K562 (cell line): ENCODE results near the gene MUSTN1. TPM values are rescaled to one million over a fixed set of nuclear protein-coding genes. Genes with fewer than 3 reads are reported as not detected.

Experiments used
- ATF2 ChIP-seq: sonication (generic); formaldehyde crosslinking; IDR thresholded peaks from 2 replicates; pipeline ENCODE4 v1.8.1; 2022; ENCODE audit warnings: missing genetic modification reagents
- HBP1 ChIP-seq: fragments of 450-650 bp; formaldehyde crosslinking; IDR thresholded peaks from 2 replicates; pipeline ENCODE4 v1.4.0; 2022; ENCODE audit warnings: missing genetic modification characterization
- PHF20 ChIP-seq: fragments of 450-650 bp; IDR thresholded peaks from 2 replicates; pipeline ENCODE4 v1.6.1; 2018; ENCODE audit not compliant: partially characterized antibody
- SMAD4 ChIP-seq: fragments of 250-450 bp; sonication (Bioruptor Pico); conservative IDR thresholded peaks from 2 replicates; pipeline ENCODE4 v1.8.0; 2021; ENCODE audit warnings: inconsistent platforms, mild to moderate bottlenecking, moderate library complexity
- ZFPM2 ChIP-seq: fragments of 250-450 bp; sonication (Bioruptor Pico); IDR thresholded peaks from 2 replicates; pipeline ENCODE4 v1.5.1; 2022; ENCODE audit warnings: mild to moderate bottlenecking
- ZNF589 ChIP-seq: fragments of 200-800 bp; sonication (Bioruptor generic); IDR thresholded peaks from 2 replicates; pipeline ENCODE4 v1.6.1; 2016; ENCODE audit warnings: low read depth, missing genetic modification characterization, missing compliant biosample characterization
- polyA plus RNA-seq, 8 experiments: library from polyadenylated mRNA; depleted of rRNA in 4 of 8; stranded (reverse) in 5 of 8; unstranded in 3 of 8; fragments of >200 nt; fragmentation: Nextera tagmentation in 2 of 8; fragmentation: Illumina TruSeq in 1 of 8; extraction: Ambion mirVana in 2 of 8; extraction: Trizol in 1 of 8; gene quantifications; 2 replicates each; pipeline versions ENCODE4 v1.2.1 to v1.2.3, GENCODE V29; 2011 to 2014; ENCODE audit warnings: inconsistent platforms in 1 of 8, missing spikeins in 1 of 8
- total RNA-seq, 7 experiments: library from RNA; depleted of rRNA in 6 of 7; stranded (reverse); fragments of >200 nt in 6 of 7; fragmentation: Illumina TruSeq in 2 of 7; extraction: Trizol in 2 of 7; gene quantifications; 2 replicates each; pipeline versions ENCODE4 v1.2.1 to v1.2.3, GENCODE V29; 2011 to 2021; ENCODE audit warnings: low replicate concordance in 1 of 7
- TF ChIP-seq, protein P1 (sequence below): fragments of 450-650 bp; IDR thresholded peaks from 2 replicates; pipeline ENCODE4 v1.7.0; 2016; ENCODE audit warnings: borderline replicate concordance

Gene MUSTN1
- total and polyA plus RNA-seq, 9 of the 15 experiments (the other 6 are each of a cell fraction or from before 2014, with no cell fraction given): 0.15 to 0.78 (median 0.44) TPM; not detected in 4

DNA sequence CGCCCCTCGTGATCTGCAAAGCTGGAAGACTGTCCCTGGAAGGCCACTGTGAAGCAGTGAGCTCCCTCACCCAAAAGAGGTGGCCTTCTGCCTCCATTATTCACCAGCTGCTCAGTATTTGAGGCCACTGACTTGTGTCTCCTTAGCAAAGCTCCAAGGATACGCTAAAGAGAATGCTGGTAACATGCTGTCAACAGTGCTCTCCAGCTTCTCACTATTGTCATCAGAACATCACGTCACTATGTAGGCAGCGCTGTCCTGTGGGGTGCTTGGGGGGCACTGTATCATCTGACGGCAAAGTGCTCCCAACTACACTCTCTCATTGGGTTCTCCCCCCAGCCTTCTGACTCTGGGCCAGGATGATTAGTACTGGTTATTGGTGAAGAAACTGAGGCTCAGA is 18.6 kb downstream of the MUSTN1 start (continued):
- TF ChIP-seq, protein P1, sequence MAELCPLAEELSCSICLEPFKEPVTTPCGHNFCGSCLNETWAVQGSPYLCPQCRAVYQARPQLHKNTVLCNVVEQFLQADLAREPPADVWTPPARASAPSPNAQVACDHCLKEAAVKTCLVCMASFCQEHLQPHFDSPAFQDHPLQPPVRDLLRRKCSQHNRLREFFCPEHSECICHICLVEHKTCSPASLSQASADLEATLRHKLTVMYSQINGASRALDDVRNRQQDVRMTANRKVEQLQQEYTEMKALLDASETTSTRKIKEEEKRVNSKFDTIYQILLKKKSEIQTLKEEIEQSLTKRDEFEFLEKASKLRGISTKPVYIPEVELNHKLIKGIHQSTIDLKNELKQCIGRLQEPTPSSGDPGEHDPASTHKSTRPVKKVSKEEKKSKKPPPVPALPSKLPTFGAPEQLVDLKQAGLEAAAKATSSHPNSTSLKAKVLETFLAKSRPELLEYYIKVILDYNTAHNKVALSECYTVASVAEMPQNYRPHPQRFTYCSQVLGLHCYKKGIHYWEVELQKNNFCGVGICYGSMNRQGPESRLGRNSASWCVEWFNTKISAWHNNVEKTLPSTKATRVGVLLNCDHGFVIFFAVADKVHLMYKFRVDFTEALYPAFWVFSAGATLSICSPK: no peak
- TF ChIP-seq ZFPM2 (no peak), HBP1 (CRISPR knock-in tag) (no peak), SMAD4 (CRISPR knock-in tag) (no peak), PHF20 (no peak), ATF2 (CRISPR knock-in tag) (no peak), ZNF589 (no peak)
